GM12873 (cell line): Measurements from ENCODE around the gene NUCB1.

Experiments used
- TF ChIP-seq, protein P1 (sequence below): IDR thresholded peaks from 2 replicates; pipeline ENCODE4 v1.5.1; 2012; ENCODE audit warnings: low read depth, mild to moderate bottlenecking, moderate library complexity, low read length, control low read depth; ENCODE audit not compliant: insufficient read depth; ENCODE audit errors: missing control alignments

Gene NUCB1

DNA sequence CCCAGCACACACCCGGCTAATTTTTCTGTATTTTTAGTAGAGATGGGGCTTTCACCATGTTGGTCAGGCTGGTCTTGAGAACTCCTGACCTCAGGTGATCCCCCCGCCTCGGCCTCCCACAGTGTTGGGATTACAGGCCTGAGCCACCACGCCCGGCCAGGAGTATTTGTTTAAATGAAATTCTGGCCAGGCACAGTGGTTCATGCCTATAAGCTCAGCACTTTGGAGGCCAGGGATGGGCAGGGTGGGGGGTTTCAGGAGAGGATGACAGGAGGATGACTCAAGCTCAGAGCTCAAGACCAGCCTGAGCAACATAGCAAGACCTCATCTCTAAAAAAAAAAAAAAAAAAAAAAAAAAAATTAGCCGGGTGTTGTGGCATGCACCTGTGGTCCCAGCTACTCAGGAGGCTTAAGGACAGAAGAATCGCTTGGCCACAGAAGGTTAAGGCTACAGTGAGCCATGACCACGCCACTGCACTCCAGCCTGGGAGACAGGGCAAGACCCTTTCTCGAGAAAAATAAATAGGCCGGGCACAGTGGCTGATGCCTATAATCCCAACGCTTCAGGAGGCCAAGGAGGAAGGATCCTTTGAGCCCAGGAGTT, 25.2 kb downstream of the NUCB1 start:
- TF ChIP-seq, protein P1, sequence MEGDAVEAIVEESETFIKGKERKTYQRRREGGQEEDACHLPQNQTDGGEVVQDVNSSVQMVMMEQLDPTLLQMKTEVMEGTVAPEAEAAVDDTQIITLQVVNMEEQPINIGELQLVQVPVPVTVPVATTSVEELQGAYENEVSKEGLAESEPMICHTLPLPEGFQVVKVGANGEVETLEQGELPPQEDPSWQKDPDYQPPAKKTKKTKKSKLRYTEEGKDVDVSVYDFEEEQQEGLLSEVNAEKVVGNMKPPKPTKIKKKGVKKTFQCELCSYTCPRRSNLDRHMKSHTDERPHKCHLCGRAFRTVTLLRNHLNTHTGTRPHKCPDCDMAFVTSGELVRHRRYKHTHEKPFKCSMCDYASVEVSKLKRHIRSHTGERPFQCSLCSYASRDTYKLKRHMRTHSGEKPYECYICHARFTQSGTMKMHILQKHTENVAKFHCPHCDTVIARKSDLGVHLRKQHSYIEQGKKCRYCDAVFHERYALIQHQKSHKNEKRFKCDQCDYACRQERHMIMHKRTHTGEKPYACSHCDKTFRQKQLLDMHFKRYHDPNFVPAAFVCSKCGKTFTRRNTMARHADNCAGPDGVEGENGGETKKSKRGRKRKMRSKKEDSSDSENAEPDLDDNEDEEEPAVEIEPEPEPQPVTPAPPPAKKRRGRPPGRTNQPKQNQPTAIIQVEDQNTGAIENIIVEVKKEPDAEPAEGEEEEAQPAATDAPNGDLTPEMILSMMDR, result no peak

DNA sequence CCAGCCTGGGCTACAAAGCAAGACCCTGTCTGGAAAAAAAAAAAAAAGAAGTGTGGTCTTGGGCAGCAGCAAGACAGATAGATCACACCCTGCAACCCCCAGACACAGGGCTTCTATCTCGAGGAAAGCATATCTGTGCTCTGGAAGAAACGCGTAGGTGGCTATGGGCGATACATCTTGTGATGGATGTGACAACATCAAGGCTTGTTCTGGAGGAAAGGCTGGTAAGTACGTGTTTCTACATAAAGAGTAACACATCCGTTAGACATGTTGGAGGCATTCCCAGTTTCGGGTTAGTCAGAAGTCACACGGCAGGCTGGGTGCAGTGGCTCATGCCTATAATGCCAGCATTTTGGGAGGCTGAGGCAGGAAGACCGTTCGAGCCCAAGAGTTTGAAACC, 26.8 kb downstream of the NUCB1 start:
- TF ChIP-seq, protein P1, result no peak

DNA sequence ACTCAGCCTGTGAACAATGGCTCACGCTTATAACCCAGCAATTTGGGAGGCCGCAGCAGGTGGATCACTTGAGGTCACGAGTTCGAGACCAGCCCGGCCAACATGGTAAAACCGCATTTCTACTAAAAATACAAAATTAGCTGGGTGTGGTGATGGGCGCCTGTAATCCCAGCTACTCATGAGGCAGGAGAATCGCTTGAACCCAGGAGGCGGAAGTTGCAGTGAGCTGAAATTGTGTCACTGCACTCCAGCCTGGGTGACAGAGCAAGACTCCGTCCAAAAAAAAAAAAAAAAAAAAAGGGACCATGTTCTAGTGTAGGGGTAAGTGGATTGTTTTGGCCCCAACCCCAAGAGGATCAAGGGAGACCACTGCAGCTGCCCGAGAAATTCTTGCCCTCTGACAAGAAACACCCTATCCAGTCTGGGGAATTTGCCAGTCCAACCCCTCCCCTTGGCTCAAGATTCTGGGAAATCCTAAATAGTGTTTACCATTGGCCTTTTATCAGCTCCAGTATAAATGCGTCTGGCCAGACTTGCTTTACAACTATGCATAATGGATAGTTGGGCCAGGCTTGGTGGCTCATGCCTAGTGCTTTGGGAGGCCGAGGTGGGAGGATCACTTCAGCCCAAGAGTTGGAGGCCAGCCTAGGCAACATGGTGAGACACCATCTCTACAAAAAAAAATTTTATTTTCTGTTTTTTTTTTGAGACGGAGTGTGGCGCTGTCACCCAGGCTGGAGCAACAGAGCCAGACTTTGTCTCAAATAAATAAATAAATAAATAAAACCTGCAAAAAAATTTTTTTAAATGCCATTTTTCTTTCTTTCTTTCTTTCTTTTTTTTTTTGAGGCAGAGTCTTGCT, 28.3 kb downstream of the NUCB1 start:
- TF ChIP-seq, protein P1, result no peak

DNA sequence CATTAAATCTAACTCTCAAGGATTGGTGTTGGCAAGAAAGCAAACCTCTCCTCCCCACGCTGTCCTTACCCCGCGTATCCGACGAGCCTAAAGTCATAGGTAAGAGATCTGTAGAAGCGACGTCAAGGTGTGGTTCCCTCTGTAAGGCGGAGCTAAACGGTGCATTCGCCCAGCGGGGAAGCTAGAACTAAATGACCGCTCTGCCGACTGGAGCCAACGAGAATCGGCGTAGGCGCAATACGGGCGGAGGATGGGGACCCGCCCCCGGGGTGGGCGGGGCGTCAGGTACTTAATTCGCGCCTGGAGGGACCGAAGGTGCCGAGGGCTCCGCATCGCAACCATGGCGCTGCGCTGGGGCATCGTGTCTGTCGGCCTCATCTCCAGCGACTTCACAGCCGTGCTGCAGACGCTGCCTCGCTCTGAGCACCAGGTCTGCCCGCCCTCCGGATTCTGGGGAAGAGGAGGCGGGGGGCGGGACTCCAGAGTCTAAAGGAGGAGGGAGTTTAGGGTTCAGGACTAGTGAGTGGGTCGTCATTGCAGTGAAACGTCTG, 33.3 kb downstream of the NUCB1 start, which contains the start of gene DHDH:
Gene DHDH, plus strand, starts transcription at position 318 of the 551 bp plus-strand sequence. Its CDS starts 23 bp downstream, at position 341.
- TF ChIP-seq, protein P1, result no peak

DNA sequence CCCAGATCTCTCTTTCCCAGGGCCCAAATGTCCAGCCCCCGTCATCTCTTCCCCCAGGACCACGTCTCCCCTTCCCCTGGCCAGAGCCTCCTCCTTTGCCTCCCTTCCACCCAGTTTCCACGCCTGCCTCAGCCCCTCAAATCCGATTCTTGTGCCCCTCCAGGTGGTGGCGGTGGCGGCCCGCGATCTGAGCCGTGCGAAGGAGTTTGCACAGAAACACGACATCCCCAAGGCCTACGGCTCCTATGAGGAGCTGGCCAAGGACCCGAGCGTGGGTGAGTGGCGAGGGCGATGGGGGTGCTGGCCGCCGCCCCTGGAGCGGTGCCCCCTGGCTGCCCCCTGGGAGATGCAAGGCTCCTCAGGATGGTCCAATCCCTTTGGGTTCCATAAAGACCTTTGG, 34.7 kb downstream of the NUCB1 start:
- TF ChIP-seq, protein P1, result no peak

DNA sequence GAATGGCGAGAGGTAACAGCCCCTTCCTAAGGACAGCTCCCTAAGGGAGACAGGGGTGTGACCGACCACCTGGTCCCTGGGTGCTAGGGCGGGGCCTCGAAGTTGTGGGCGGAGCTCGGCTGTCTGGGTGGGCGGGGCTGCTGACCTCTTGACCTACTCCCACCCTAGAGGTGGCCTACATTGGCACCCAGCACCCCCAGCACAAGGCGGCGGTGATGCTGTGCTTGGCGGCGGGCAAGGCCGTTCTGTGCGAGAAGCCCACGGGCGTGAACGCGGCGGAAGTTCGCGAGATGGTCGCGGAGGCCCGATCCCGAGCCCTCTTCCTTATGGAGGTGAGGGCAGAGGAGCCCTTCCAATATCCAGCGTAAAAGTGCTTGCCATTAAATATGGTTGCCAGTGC, 35.8 kb downstream of the NUCB1 start:
- TF ChIP-seq, protein P1, result no peak

DNA sequence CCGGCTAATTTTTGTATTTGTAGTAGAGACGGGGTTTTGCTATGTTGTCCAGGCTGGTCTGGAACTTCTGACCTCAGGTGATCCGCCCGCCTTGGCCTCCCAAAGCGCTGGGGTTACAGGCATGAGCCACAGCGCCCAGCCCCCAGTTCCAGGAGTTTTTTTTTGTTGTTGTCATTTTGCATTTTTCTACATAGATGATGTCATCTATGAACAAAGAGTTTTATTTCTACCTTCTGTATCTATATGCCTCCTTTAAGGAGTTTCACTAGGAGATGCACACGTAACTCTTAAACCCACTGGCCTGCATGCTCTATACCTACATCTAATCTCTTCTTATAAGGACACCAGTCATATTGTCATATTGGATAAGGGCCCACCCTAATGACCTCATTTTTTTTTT, 38.1 kb downstream of the NUCB1 start:
- TF ChIP-seq, protein P1, result no peak
